Endometrium (tissue), 2 donors: Measurements from ENCODE around the gene ZFYVE28.

Source experiments
- FAIRE-seq: peaks from 2 replicates; lab custom pipeline; 2012; peaks lifted over from hg19 to GRCh38; lab: Jason Lieb, UNC
- donor health status: control.
- donor health status: control.

The ZFYVE28 gene

DNA sequence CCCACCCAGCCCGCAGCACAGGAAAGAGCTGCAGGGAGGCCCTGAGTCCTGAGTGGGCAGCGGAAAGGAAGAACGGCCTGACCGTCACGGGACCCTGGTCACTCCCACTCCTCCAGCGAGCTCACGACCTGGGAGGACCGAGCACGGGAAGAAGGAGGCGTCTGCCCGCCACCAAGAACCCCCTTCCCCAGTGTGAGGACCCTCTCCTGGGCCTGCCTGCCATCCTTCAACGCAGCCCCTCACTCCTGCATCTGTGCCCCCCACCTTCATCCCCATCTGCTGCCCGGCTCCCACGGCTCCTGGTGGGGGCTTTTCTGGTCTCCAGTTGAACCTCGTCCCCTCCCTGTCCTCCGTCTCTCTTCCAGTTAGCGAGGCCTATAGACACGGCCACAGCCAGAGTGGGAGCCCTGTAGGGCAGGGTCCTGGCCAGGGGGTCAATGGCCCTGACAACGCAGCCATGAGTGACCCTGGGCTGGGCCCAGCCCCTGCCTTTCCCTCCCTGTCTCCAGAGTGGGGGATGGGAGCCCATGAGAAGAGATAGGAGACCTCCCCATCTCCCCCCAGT is 115.2 kb downstream of the ZFYVE28 start:
- FAIRE-seq, result no peak

DNA sequence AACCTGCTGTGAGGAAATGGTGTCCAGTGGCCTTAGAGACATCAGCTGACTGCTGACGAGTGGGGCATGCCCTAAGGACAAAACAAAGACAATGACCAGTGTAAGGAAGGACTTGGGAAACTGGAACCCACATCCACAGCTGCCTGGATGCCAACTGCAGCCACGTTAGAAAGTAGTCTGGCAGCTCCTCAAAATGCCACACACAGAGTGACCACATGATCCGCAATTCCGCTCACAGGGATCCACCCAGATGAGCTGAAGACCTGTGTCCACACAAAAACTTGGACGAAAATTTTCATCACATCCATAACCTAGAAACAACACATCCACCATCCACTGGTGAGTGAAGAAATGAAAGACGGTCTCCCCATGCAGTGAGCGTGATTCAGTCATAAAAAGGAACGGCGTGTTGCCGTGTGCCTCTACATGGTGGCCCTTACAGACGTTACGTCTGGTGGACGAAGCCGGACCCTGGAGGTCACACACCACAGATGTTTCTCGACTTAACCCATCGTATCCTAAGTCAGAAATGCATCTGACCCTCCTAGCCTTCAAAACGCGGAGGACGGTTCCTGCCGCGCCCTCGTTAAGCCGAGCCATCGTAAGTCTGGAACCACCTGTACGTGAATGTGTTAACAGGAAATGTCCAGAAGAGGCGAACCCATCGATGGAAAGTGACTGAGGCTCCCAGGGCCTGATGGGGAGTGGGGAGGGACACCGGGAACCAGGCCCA is 115.9 kb downstream of the ZFYVE28 start:
- no peak for FAIRE-seq

DNA sequence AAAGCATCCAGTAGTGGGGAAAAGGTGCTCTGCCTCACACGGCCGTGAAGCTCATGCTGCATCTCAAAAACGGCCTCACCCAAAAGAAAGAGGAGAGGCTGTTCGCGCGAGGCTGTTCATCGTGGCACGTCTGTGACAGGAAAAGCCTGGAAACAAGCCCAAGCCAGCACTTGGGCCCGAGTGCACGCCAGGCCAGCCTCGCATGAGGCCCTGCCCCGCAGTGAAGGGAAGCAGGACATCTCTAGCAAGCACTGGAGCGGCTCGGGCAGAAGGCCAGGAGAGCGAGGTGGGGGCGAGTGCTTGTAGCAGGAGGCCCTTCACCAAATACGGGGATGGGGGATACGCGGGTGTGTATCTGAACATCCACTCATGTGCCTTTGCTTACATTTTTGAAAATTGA is 116.6 kb downstream of the ZFYVE28 start:
- no peak for FAIRE-seq

DNA sequence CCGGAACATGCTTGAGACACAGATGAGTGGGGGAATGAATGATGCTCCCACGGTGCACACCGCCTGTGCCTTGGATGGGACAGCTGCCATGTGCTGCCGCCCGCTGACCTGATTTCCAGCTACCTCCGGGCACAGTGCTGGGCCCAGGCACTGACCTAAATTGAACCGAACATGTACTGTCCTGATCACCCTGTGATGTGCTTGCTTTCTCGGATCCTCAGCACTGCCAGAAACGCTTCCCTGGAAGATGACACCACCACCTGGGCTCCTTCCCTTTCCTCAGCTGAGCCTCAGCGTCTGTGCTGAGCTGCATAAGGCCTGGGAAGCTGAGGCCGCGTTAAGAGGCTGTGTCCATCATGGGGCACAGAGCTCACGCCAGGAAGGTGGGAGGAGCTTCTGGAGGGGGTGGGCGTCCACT is 117.2 kb downstream of the ZFYVE28 start:
- no peak for FAIRE-seq

- FAIRE-seq, result no peak
Observed at GRCh38 chr4:2300431-2301224, 117.8 kb downstream of the ZFYVE28 start.

GRCh38 chr4:2299794-2300193 is 118.7 kb downstream of the ZFYVE28 start:
- FAIRE-seq, result no peak

DNA sequence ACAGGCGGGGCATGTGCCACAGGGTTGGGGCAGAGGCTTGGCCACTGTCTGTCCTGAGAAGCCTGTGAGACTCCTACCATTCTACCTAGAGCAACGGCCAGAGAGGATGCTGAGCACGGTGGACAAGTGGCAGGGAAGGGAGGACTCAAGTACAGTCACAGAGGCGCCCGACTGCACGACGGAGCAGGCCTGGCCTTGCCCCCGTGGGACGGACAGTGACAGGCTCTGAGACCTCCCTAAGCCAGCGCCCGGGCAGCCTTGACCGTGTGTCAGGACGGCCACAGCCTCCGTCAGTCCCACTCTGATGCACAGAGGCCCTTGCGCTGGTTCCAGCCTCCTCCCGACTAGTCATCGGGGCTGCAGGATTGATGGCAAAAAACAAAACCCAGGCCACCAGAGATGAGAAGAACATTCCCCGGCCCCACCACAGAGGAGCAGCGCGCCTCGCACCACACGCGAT is 119.9 kb downstream of the ZFYVE28 start:
- no peak for FAIRE-seq

DNA sequence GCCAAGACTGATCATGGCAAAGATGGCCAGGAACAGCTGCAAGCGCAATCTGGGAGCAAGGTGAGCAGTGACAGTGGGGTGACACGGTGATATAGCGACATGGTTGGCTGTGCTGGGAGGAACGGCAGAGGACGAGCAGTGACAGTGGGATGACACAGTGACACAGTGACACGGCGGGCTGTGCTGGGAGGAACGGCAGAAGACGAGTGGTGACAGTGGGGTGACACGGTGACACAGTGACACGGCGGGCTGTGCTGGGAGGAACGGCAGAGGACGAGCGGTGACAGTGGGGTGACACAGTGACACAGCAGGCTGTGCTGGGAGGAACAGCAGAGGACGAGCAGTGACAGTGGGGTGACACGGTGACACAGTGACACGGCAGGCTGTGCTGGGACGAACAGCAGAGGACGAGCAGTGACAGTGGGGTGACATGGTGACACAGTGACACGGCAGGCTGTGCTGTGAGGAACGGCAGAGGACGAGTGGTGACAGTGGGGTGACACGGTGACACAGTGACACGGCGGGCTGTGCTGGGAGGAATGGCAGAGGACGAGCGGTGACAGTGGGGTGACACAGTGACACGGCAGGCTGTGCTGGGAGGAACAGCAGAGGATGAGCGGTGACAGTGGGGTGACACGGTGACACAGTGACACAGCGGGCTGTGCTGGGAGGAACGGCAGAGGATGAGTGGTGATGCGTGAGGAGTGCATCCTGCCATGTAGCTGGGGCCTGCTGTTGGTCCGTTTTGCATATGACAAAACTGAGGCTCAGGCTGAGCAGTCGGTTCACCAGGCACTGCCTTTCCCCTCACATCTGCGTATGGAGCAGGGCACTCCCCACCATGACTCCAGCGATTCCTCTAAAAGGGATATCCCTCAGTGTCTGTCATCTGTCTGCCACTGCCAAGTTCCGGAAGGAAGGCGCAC is 120.6 kb downstream of the ZFYVE28 start:
- FAIRE-seq, result no peak

DNA sequence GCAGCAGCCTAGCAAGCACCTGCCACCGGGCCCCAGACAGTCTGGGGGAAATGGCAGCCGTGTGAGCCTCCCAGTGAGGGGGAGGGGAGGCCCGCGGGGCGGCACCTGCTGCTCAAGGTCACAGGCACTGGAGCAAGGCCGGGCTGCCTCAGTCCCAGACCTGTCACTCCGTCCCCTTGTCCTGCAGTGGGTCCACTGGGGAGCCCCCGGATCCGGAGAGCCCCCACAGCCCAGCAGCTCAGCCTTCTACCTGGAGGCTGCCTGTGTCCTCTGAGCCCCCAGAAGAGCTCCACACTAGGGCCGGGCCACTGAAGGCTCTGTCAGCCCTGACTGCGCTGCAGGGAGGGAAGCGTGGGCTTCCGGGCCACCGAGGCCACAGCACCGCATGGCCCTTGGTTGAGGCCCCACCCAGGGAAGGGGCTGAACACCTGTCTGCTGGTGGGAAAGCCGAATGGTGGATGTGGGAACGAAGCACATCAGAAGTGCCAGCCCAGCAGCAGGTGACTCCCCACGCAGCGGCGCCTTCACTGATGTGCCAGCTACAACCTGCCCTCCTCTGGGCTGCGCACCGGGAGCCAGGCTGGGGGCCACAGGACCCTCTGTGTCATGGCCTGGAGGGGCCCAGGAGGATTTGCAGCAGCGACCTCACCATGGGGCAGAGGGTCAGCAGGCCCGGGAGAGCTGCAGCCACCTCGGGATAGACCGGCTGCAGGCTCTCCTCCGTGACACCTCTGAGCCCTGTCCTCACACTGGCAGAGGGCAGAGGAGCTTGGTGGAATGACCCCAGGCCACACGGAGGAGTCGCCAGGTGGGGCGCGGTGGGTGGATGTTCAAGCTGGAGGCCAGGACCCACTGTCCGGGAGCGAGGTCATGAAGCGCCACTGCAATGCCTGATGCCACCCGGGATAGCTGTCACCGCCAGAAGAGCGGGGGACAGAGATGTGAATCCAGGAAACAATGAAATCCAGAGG is 121.5 kb downstream of the ZFYVE28 start:
- no peak for FAIRE-seq

- no peak for FAIRE-seq
Observed at GRCh38 chr4:2295900-2296442, 122.5 kb downstream of the ZFYVE28 start.

DNA sequence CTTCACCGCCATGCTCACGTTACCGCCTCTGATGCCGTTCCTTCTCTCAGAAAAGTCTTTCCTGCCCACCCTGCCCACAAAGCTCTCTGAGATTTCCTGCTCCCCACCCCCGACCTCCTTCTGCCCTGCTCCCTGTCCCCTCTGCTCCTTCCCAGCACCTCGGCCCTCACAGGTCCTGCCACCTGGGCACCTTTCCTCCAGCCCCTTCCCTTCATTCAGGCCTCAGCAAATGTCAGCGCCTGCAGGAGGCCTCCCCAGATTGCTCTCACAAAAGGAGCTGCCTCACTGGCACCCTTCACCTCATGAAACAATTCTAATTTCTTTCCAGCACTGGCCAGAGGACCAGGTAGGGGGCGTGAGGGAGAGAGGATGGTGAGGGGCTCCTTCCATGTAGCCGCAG is 122.9 kb downstream of the ZFYVE28 start:
- no peak for FAIRE-seq

GRCh38 chr4:2292646-2293108 is 125.8 kb downstream of the ZFYVE28 start:
- no peak for FAIRE-seq

DNA sequence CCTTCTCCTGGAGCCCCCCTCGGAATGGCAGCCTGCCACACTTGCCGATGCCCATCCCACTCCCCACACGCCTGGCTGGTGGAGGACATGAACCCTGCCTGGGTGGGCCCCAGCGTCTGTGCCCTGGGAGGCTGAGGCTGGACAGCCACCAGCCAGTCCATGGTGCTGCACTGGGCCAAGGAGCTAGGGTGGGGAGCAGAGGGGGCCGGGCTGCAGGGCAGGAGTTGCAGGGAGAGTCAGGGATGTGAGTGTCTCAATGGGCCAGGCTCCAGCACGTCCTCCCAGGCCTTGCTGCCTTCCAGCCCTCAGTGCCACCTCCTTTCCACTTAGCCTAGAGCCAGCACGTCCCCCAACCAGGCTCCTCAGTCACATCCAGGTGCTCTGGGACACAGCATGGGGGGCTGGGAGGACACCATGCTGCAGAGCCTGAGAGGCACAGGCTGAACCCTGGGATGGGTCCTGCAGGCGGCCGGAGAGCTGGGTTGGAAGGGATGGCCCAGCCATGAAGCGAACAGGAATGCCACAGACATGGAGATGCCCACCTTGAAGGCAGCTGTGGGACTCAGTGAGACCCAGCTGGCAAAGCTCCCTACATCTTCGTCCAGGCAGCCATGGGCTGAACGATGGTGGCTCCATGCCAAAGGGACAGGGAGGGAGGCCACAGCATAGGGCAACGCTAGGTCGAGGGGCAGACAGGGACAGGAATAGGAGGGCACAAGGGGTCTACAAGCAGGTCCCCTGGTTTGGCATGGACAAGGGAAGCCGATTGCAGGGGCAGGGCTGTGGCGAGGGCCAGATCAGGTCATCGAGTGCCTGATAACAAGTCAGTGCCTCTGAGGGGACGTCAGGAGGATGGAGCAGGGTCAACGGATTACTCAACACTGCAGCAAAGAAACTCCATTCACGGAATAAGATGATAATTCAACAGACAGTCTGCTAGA is 126.5 kb downstream of the ZFYVE28 start:
- FAIRE-seq, result no peak

DNA sequence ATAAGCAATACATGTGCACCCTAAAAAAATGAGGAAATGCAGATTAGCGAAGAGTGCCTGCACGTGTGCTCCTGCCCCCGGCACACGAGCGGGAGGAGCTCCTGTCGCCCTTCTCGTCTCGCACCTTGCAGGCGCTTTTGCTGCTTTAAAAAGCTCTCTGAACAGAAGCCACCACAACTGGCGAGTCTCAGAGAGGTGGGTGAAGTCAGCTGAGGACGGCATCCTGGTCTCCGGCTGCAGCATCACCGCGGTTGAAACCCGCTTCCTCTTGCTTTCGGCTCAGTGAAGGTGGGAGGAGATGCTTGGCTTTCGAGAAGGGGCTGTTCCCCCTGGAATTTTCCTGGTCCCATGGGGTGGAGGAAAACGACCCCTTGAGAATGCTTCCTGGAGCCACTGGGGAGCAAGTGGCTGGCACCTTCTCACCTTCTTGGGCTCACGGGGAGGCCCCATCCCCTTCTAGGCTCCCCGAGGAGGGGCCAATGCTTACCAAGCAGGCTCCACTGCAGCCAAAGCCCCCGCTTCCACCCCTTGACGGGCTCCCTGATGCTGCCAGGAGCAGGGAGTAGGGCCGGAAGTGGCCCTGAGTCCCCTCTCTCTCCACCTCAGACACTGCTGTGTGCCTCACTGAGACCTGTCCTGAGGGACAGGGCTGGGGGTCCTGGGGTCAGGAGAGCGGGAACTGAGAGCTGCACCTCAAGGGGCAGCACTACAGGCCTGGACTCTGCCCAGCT is 127.3 kb downstream of the ZFYVE28 start:
- no peak for FAIRE-seq

DNA sequence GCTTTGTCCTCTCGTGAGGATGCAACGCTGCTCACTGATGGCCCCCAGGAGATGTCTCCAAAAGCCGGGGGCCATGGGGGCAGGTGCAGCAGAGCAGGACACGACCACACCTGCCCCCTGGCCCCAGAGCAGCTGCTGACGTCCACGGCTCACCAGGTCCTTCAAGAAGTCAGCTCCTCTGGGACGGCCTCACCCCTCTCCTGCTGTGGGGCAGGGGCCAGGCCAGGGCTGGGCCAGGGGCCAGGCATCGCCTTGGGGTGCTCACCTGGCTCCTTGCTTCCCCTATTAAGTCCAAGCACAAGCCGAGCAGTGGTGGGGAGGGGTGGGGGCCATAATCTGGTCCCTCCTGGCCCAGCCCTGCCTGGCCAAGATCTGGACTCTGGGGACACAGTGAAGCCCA is 128.0 kb downstream of the ZFYVE28 start:
- no peak for FAIRE-seq

DNA sequence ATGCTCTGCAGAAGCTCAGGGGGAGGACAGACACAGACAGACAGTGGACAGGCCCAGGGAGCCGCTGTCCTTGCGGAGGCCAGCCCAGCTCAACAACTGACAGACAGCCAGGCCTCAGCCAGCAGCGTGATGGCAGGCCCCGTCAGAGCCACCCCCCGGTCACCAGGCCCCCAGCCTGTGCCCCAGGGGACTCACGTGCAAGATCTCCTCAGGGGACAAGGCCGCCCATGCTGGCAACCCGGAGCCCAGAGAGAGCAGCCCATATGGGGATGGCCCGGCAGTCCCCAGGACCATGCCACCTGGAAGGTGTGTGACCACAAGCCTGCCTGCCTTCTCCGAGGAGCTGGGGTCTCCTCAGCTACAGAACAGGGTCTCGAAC is 128.5 kb downstream of the ZFYVE28 start:
- no peak for FAIRE-seq

- no peak for FAIRE-seq
Observed at GRCh38 chr4:2289311-2289954, 129.0 kb downstream of the ZFYVE28 start.

GRCh38 chr4:2288051-2288541 is 130.3 kb downstream of the ZFYVE28 start:
- no peak for FAIRE-seq
